Measurements from ENCODE around the gene NHEJ1.

The NHEJ1 gene

DNA sequence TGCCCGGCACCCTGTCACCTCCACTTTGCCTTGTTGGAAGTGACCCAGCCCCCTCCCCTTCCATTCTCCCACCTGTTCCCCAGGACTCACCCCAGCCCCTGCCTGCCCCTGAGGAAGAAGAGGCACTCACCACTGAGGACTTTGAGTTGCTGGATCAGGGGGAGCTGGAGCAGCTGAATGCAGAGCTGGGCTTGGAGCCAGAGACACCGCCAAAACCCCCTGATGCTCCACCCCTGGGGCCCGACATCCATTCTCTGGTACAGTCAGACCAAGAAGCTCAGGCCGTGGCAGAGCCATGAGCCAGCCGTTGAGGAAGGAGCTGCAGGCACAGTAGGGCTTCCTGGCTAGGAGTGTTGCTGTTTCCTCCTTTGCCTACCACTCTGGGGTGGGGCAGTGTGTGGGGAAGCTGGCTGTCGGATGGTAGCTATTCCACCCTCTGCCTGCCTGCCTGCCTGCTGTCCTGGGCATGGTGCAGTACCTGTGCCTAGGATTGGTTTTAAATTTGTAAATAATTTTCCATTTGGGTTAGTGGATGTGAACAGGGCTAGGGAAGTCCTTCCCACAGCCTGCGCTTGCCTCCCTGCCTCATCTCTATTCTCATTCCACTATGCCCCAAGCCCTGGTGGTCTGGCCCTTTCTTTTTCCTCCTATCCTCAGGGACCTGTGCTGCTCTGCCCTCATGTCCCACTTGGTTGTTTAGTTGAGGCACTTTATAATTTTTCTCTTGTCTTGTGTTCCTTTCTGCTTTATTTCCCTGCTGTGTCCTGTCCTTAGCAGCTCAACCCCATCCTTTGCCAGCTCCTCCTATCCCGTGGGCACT, 21.9 kb upstream of the NHEJ1 start:
- DNase-seq = no peak

DNA sequence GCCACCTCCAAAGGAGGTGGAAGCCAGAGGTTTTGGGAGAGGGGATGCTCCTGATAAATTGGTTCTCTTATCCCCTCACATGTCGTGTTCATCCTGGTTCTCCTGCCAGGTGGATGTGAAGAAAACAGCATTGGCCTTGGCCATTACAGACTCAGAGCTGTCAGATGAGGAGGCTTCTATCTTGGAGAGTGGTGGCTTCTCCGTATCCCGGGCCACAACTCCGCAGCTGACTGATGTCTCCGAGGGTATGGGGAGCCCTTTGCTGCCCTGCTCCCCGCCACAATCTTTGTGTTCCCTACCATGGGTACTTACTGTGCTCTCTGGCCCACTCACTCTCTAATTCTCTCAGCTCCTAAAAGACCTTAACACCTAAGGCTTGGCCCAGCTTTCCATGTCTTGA, 20.9 kb upstream of the NHEJ1 start:
- DNase-seq = no peak

DNA sequence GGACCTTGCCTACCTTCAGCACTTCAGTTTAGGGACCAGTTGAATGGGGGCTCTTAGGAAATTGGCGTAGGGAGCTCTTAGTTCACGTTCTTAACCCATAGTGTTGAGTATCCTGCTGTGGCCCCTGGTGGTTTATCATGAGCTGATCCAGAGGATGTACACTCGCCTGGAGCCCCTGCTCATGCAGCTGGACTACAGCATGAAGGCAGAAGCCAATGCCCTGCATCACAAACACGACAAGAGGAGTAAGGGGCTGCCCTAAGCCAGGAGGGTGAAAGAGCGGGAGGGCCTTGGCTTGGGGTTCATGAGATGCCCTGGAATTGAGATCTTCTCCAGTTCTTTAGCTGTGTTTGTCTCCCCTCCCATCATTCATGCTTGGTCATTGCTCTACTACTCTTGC, 20.3 kb upstream of the NHEJ1 start:
- no peak for DNase-seq

DNA sequence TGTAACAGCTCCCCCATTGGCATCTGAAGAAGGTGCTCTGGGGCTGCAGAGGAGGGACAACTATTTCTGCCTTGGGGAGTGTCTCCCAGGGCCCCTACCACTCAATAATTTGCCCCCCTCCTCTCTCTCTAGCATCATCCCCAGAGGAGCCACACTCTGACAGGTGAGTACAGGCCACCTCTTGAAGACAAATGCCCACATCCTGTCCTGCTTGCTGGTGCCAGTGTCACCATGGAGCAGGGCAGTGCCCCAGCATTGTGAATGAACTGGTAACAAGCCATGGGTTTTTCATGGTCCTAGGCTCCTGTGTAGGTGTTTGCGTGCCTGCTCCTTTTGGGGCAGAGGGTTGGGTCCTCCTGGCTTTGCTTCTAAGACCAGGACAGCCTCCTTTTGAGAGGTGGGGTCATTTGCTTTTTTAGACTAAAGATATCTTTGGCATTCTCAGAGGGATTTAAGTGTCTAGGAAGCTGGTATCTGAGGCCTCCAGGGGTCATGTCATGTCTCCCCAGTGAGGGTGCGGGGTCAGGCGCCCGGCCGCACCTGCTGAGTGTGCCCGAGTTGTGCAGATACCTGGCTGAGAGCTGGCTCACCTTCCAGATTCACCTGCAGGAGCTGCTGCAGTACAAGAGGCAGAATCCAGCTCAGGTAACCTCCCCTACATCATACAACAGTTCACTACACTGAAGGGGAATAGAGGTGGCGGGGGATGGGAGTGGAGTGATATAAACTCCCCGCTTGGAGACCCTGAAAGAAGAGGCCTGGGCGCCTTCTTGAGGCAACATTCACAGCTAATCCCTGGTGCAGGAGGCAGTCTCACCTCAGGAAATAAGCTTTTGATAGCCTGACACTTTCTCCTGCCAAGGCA, 19.2 kb upstream of the NHEJ1 start:
- no peak for DNase-seq

DNA sequence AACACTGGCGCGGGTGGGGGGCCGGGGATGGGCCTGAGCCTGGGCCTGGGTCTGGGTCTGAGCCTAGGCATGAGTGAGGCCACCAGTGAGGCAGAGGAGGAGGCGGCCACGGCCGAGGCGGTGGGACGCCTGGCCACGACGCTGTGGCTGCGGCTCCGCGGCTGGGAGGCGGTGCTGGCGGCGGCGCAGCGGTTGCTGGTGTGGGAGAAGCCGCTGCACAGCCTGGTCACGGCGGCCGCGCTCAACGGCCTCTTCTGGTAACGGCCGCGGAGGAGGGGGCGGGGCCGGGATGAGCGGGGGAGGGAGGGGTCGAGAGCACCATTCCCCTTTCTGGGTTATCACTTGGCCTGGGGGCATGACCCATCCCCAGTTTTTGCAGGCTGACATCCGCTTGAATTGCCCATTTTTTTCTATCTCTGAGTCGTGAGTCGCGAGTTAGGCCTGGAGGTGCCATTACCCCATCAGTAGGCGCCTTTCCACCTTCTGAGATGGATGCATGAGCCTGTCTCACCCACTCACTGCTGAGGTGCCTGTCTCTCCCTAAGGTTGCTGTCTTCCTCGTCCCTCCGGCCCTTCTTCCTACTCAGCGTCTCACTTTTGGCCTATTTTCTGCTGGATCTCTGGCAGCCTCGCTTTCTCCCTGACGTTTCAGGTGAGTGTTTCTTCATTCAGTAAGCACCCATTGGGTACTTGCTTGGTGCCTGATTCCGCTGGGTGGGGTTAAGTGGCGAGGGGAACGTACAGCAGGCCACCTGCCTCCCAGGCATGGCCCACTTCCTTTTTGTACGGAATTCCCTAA, 18.0 kb upstream of the NHEJ1 start:
- DNase-seq = peak in 1 of 2 donors; percentile 54

DNA sequence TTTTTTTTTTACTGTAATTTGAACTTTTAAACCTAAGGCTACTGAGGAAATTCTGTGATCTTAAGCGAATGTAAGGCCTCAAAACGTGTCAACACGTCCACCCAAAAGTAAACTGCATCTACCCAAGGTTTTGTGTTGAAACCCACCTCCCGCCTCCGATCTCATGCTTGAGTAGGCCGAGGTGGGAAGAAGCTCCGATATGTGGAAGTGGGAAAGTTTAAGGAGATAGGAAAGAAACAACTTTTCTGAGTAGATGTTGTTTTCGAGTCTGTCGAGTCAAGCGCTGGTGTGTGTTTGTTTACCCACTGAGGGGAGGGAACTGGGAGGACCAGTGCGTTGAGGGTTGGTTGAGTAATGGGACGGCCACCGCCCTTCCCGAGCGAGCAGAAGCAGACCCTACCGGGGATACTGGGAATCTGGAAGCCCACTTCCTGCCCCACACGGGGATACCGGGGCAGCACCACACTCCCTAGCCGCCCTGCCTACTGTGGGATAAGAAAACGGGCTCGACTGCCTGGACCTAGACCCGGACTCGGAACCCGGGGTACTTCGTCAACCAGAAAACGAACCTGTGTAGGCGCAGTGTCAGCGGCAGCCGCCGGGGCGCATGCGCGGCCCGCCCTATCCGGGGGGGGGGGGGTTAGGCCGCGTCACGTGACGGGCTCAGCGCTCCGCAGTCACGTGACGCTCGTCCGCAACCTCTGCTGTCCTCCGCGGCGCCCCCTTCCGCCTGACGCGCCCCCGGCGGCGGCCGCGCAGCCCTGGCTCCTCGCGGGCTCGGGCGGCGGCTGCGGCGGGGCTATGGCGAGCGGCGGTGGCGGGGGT, 17.1 kb upstream of the NHEJ1 start, which contains the start of gene RETREG2:
Gene RETREG2 (plus strand): TSS at position 724 of the 825 bp plus-strand sequence. CDS start 78 bp downstream, at position 802.
- DNase-seq = peak; percentile 81 to 85

DNA sequence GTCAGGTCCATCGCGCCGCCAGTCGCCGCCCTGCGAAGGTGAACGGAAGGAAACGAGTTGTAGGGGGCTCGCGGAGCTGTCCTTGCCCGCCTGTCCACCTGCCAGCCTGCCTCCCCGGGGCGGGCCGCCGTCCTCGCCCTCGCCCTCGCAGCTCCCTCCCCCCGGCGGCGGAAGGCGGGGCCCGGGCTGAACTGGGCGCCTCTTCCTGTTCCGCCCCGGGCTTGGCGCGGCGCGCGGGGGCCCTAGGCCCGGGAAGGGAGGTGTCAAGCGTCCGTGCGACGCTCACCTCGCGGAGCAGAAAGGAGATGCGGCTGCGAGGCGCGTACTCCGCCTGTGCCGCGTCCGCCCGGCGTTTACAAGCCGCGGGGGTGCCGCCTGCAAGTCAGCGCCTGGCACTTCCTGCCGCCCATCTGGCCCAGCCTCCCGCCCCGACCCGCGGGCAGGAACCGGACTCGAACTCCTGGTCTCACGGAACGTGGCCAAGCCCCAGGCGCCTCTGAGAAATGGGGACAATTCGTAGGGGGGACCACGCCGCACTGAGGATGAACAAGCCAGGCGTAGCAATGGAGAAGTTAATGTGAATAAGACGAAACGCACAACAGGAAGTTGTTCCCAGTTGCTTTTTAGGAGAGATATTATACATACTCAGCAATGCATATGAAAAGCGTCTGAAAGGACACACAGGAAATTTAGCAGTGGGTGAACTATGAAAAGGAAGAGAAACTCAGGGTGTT, 16.4 kb upstream of the NHEJ1 start, which contains the start of gene CNPPD1:
Gene CNPPD1 (minus strand): TSS at position 108 of the 734 bp plus-strand sequence. CDS start 97 bp downstream, at position 11.
- DNase-seq = peak; percentile 77

DNA sequence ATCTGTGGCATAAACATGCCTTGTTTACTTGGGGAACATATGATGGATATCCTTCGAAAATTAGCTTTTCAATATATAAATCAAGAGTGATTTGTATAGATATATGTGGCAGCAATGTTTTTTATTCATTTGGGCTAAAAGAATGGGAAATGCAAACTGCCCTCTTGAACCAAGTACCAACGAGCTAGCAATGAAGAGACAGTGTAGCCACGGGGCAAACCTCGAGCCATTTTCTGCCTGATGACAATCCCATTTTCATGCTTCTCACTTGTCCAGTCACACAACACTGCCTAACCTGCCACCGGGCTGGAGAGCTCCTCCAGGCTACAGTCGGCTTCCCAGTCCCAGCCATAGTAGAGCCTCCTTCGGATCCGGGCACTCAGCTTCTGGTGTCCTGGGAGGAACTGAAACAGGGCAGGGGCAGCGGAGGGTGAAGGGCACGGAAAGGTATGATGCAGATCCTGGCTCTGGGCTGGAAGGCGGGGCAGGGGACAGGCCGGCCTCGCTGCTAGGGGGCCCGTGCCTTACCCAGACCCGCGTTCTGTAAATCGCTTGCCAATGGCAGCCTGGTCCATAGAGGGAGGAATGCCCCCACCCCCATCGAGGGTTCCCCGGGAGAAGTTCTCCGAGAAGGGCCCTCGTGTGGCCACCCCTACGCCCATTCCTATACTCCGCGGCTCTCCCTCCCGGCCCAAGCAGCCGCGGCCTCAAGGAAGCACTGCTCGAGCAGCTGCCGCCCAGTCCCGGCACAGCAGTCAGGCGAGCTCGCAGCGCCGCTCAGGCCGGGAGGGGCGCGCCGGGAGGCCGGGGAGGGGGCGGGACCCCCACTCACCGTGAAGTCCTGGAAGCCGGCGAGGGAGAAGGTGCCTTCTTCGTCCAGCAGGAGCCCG, 15.6 kb upstream of the NHEJ1 start:
- peak in 1 of 2 donors; percentile 65 for DNase-seq

DNA sequence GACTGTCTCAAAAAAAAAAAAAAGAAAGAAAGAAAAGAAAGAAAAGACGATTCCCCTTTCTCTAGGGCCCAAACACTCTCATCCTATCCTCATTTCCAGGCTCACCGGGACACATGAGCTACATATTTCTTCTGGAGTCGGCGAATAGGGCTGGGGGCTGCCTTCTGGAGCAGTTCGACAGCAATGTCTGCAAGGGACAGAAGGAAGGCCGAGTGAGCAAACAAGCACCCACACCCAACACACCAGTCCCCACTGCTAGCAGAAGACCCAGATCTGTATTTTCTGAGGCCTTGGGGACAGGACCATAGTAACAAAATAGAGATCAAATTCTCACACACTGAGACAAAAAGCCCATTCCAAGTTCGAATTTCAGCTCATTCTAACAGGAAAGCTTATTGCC, 14.9 kb upstream of the NHEJ1 start:
- DNase-seq = no peak

DNA sequence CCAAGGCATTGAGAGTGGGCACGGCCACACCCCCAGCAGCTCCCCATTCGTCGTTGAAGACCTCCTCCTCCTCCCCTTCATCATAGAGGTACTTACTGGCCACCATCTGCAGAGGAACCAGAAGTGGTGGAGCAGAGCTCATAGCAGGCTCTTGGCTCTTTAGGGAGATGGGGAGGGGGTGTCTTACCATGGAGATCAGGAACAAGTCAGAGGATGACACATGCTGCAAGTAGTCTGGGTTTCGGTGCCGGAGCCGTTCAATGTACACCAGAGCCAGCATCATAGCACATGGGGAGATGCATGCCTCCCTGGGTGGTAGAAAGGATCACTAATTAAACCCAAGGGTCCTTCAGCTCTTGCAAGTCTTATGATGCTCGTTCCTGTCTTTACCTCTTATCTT, 14.2 kb upstream of the NHEJ1 start:
- DNase-seq = no peak

DNA sequence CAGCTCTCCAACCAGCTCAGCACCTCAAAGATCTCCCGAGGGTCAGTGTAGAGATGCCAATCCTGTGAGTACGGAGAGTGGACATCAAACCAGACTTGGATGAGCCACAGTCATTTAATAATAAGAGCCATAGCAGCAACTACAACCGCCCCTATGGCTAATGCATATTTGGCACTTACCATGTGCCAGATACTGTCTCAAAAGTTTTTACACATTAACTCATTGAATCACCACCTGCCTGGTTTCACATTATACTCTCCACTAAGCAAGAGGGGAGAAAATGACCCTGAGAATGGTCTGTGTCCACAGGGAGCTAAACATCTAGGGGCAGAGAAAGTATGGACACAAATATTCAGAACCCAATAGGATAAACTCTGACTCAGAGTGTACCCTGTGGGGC, 13.5 kb upstream of the NHEJ1 start:
- no peak for DNase-seq

DNA sequence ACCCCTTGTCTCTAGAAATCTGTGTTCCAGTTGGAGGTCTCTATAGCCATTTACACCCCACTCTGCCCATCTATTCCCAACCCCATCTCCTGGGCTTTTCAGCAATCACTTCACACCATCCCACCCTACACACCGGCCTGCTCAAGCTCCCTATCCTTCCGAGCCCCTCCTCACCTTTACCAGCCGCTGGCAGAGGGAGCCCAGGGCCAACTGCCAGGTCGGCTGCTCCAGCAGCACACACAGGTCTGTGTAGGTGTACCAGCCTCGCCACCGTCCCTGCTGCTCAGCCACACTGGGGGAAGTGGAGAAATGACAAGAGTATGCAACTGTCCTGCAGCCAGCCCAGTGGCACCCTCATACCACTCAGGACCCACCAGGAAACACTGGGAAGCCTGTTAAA, 12.6 kb upstream of the NHEJ1 start:
- no peak for DNase-seq

DNA sequence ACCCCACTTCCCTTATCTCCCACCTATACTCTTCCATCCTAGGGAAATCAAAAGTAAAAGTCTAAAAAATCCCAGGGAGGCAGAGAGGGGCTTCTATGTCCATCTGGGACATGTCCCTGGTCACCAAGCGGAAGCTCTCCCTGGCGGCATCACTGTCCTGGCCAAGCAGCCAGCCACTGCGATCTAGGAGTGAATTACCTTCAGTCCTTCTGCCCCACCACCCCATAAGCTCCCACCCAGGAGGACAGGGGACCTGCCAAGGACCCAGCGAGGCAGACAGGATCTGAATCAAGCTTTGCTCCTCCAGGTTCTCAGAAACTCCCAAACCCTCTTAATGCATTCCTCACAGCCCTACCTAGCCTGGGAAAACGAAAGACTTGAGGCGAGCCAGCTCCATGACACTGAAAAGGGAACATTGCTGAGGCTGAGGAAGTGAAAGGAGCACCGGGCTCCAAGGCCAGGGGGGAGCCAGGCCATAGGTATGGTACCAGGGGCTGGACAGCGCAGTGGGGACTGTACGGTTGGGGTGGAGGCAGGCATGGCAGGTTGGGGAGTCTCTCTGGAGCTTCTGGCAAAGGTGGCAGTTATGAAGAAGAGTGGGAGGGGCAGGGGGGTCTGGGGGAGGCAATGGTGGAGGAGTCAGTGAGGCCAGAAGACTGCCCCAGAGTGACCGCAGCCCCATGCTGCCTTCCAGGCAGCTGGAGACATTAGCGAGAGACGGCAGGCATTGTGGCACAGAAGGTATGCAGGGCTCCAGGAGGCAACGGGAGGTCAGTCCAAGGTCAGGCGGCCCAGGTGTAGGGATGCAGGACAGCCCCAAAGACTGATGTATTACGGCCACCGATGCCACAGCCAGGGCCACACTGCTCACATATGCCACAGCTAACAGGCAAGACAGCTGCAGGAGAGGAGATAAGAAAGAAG, 11.9 kb upstream of the NHEJ1 start:
- DNase-seq = no peak

DNA sequence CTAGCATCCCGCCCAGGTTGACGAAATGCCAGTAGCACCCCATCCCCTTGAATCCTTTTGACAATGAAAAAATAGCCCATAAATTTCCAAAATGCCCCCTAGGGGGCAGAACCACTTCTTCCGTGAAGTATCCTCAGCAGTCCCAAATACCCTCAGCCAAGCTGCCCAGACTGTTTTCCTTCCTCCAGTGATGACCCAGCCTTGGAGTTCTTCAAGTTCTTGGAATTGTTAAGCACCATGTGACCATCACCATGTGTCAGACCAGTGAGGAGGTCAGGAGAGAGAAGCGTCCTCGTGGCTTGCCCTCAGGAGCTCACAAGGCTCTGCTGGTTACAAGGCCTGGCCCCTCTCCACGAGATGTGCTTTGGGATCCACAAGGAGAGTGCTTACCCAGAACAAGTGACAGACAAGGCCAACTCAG, 10.6 kb upstream of the NHEJ1 start:
- DNase-seq = peak; percentile 10 to 40

DNA sequence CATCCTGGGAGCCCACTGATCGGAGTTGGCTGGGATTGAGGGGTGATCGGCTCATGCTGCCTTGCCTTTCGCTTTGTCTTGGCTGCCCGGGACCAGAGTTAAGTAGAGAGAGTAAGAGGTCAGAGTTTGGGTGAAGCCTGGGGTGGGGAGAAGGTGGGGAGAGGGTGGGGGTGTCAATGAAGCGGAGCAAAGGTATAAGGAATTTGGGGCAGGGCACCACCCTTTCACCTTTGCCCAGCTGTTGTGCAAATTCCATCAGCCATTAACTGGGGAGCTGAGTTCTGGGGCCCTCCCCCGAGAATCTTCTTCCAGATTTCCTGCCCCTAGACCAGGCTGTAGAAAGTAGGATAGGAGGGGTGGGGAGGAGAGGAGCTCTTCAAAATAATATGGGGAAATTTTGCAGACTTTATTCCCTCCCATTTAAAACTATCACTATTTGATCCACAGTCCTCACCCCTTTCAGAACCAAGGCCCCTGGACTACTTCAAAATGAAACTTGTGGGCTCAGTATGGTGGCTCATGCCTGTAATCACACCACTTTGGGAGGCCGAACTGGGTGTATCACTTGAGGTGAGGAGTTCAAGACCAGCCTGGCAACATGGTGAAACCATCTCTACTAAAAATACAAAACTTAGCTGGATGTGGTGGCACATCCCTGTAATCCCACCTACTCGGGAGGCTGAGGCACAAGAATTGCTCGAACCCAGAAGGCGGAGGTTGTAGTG, 9.5 kb upstream of the NHEJ1 start, which contains the start of gene SLC23A3:
Gene SLC23A3 (minus strand): TSS at position 100 of the 725 bp plus-strand sequence. CDS start 45 bp downstream, at position 55.
- no peak for DNase-seq

DNA sequence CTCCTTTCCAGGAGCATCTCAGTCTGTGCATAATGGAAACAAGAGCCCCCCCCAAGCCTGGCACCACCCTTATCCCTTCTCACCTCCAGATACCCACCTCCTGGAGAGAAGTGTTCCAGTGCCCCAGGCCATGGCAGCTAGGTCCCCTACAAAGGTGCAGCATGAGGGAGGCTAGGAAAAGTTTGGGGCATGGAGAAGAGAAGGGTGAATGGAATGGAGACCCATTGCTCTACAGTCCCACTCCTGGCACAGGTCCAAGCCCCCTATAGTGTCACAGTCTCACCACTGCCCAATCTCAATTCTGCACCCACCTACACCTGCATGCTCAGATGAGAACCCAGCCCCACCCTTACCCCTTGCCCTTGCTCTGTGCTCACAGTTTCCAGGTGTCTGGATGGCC, 8.3 kb upstream of the NHEJ1 start:
- DNase-seq = no peak

DNA sequence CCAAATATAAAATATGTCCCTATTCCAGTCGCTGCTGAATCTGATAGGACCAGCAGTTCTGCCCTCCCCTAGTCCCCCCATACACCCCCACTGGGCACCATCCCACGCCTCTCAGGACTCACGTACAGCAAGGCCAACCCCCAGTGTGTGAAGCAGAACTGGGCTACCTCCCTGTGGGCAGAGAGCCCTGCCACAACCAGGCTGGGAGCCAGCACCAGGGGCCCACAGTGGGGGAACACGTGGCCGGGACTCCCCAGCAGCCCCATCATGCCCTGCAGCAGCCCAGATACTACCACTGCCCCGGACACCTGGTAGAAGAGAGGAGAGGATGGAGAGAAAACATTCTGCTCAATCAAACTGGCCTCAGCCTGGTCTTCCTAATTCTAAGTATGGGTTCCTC, 7.9 kb upstream of the NHEJ1 start:
- no peak for DNase-seq

DNA sequence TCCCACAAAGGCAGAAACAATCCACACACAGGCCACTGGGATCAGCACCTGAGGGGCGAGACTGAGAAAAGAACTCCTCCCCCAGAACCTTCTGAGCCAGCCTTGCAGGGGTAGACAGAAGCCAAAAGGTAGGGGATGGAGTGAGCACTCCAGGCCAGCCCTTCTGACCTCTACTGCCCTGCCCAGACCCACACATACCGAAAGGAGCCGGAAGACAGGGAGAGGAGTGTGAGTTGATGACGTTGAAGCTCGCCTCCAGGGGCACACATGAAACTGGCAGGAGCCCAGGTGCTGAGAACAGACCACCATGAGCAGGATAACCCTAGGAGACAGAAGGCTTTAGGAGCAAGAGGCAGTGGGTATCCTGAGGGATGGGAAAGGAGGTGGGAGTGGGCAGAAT, 7.4 kb upstream of the NHEJ1 start:
- no peak for DNase-seq
